HL-60 (cell line): ENCODE data around the gene UBE2Q2.
A peak's percentile ranks its signal among the peaks of the same experiment; 100 is the strongest.

Source experiments
- DNase-seq, 2 experiments: peaks; one replicate each; pipeline ENCODE4 v3.0.0-alpha.2; 2010 to 2020; ENCODE audit warnings: low read depth in 1 of 2, low spot score in 1 of 2
- H3K27ac ChIP-seq: fragments of 250-450 bp; sonication (Bioruptor Pico); replicated peaks from 2 replicates; pipeline ENCODE4 v1.5.1; 2020; ENCODE audit warnings: mild to moderate bottlenecking, moderate library complexity
- H3K27me3 ChIP-seq: fragments of 250-450 bp; sonication (Bioruptor Pico); 2 replicates; pipeline ENCODE4 v1.5.1; 2021; ENCODE audit warnings: mild to moderate bottlenecking, moderate library complexity; ENCODE audit not compliant: insufficient read depth, poor library complexity, severe bottlenecking
- H3K4me3 ChIP-seq: replicated peaks from 2 replicates; pipeline ENCODE4 v1.5.1; 2011; ENCODE audit warnings: mild to moderate bottlenecking, control low read depth, low read length; ENCODE audit not compliant: insufficient read depth
- GABPA ChIP-seq: IDR thresholded peaks from 2 replicates; pipeline ENCODE4 v1.6.1; 2012; ENCODE audit warnings: low read depth
- POLR2AphosphoS5 ChIP-seq: IDR thresholded peaks from 2 replicates; pipeline ENCODE4 v1.6.1; 2012; ENCODE audit warnings: low read depth
- SPI1 ChIP-seq: IDR thresholded peaks from 2 replicates; pipeline ENCODE4 v1.6.1; 2012; ENCODE audit warnings: low read depth, mild to moderate bottlenecking, borderline replicate concordance
- TF ChIP-seq, protein P1 (sequence below): IDR thresholded peaks from one replicate; pipeline ENCODE4 v1.5.1; 2011; ENCODE audit warnings: low read length, control low read depth, inconsistent platforms; ENCODE audit not compliant: insufficient read depth
- TF ChIP-seq, protein P2 (sequence below): IDR thresholded peaks from 2 replicates; pipeline ENCODE4 v1.6.1; 2012; ENCODE audit warnings: low read depth; ENCODE audit not compliant: insufficient replicate concordance

The UBE2Q2 gene

DNA sequence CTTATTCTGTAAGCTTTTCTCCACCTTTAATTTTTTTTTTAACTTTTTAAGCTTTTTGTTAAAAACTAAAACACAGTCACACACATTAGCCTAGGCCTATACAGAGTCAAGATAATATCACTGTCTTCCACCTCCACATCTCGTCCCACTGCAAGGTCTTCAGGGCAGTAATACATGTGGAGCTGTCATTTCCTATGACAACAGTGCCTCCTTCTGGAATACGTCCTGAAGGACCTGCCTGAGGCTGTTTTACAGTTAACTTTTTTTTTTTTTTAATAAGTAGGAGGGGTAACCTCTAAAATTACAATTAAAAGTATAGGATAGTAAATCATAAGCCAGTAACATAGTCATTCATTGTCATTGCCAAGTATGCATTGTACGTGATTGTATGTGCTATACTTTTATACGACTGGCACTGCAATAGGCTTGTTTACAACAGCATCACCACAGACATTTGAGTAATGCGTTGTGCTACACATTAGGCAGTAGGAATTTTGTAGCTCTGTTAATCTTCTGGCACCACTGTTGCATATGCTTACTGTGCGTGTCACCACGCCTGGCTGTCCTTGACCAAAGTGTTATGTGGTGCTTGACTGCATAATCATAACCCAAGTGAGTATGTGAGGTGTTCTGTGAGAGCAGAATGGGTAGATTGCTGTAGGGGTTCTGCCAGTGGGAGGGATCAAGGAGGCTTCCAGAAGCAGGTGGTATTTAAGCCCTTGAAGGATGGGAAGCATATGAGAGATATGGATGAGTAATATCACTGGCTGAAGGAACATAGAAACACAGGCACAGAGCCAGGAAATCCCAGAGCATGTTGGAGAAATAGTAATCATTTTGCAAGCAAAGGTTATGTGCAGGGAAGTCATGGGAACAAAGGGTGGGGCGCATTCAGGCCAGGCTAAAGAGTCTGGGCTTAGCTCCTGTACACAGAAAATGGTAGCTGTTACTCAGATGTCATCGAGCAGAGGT is 78.8 kb downstream of the UBE2Q2 start:
- DNase-seq = peak in 1 of 2 experiments; percentile 49
- no peak overlapping the region for H3K27ac ChIP-seq
- TF ChIP-seq, protein P1, sequence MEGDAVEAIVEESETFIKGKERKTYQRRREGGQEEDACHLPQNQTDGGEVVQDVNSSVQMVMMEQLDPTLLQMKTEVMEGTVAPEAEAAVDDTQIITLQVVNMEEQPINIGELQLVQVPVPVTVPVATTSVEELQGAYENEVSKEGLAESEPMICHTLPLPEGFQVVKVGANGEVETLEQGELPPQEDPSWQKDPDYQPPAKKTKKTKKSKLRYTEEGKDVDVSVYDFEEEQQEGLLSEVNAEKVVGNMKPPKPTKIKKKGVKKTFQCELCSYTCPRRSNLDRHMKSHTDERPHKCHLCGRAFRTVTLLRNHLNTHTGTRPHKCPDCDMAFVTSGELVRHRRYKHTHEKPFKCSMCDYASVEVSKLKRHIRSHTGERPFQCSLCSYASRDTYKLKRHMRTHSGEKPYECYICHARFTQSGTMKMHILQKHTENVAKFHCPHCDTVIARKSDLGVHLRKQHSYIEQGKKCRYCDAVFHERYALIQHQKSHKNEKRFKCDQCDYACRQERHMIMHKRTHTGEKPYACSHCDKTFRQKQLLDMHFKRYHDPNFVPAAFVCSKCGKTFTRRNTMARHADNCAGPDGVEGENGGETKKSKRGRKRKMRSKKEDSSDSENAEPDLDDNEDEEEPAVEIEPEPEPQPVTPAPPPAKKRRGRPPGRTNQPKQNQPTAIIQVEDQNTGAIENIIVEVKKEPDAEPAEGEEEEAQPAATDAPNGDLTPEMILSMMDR = peak; percentile 6
- no peak for TF ChIP-seq SPI1
- no peak for TF ChIP-seq GABPA
- TF ChIP-seq, protein P2, sequence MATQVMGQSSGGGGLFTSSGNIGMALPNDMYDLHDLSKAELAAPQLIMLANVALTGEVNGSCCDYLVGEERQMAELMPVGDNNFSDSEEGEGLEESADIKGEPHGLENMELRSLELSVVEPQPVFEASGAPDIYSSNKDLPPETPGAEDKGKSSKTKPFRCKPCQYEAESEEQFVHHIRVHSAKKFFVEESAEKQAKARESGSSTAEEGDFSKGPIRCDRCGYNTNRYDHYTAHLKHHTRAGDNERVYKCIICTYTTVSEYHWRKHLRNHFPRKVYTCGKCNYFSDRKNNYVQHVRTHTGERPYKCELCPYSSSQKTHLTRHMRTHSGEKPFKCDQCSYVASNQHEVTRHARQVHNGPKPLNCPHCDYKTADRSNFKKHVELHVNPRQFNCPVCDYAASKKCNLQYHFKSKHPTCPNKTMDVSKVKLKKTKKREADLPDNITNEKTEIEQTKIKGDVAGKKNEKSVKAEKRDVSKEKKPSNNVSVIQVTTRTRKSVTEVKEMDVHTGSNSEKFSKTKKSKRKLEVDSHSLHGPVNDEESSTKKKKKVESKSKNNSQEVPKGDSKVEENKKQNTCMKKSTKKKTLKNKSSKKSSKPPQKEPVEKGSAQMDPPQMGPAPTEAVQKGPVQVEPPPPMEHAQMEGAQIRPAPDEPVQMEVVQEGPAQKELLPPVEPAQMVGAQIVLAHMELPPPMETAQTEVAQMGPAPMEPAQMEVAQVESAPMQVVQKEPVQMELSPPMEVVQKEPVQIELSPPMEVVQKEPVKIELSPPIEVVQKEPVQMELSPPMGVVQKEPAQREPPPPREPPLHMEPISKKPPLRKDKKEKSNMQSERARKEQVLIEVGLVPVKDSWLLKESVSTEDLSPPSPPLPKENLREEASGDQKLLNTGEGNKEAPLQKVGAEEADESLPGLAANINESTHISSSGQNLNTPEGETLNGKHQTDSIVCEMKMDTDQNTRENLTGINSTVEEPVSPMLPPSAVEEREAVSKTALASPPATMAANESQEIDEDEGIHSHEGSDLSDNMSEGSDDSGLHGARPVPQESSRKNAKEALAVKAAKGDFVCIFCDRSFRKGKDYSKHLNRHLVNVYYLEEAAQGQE = no peak
- no peak for TF ChIP-seq POLR2AphosphoS5
- H3K4me3 ChIP-seq = no peak overlapping the region
- no peaks in the 10 kb centered on the region for H3K27me3 ChIP-seq

DNA sequence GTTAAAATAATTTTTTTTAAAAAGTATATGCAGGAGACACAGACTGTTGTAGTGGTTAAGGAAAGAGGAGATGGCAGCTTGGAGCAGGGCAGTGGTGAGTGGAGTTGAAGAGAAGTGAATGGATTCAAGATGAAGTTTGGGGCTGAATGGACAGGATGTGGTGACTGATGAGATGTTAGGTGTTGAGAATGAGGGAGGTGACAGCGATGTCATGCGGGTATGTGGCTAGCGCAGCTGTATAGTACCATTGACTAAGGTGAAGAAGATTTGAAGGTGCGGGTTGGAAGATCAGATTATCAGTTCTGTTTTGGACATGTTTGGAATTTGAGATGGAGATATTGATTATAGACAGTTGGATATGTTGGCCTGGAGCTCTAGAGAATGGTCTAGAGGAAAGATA is 80.5 kb downstream of the UBE2Q2 start:
- H3K4me3 ChIP-seq = no peak overlapping the region
- no peaks in the 10 kb centered on the region for H3K27me3 ChIP-seq
- no peak for DNase-seq

DNA sequence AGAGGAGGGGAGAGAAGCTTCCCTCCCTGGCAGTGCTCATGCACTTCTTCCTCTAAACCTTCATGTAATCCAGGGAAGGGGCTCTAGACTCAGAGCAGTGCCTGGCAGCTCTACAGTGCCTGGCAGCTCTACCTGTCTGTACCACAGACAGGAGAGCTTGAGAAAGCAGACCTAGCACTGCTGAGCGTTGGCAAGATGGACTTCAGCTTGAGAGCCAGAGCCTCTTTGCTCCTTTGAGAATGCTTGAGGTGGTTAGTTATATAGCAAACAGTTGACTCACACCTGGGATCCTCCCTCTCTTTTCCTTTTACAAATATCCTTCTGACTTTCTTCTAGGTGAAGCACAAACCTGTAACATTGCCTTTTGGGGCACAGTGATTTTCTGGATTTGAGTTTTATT is 81.3 kb downstream of the UBE2Q2 start:
- Histone ChIP-seq H3K27me3 (no peaks in the 10 kb centered on the region), H3K27ac (no peak overlapping the region), H3K4me3 (no peak overlapping the region)
- no peak for DNase-seq
- no peak for TF ChIP-seq POLR2AphosphoS5
- TF ChIP-seq GABPA = no peak
- TF ChIP-seq, protein P1 = no peak
- TF ChIP-seq, protein P2 = no peak
- no peak for TF ChIP-seq SPI1

More for the DNA sequence above, 80.5 kb downstream of the UBE2Q2 start:
- no peak overlapping the region for H3K27ac ChIP-seq
- TF ChIP-seq GABPA (no peak), SPI1 (no peak)
- TF ChIP-seq, protein P1 = no peak
